ENCODE measurements around the gene XYLB. TPM values are rescaled to one million over a fixed set of nuclear protein-coding genes. Genes with fewer than 3 reads are reported as not detected.

The XYLB gene
- polyA plus RNA-seq, 1 of the 3 experiments (the other 2 are of a cell fraction) = 2.7 TPM

DNA sequence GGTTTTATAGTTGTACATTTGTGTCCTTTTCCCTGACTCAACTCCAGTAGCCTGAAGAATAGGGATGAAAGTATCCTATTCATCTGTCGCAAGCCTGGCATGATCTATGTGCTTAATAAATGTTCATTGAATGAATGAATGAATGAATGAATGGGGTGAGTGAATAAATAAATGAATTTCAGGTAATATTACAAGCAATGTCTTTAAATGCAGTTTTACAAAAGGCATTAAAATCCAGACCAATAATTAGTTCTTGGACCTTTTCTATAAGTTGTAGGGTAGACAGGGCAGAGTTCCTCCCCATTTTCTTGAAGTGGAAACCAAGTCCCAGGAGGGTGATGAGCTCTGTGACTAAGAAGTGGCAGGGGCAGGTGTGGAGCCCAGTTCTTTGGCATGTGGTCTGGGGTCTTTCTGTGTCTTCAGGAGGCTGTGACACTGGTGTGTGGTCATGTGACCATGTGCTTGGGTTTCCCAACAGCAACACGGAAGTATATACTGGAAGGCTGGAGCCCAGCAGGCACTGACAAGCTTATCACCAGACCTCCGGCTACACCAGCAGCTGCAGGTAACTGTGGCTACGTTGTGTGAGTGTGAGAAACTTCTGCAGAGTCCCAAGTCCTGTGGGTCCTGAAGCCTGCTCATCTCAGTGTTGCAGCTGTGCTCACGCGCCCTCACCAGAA is 18.3 kb downstream of the XYLB start:
- Histone ChIP-seq H3K27me3 (ENCODE audit: insufficient read depth) (no peaks in the 10 kb centered on the region), H3K36me3 (replicated peaks in 1 of 2; ENCODE audit: control insufficient read depth in 1 of 2, insufficient read depth in 2 of 2, low read length in 1 of 2) (peaks cover 0 to 6% of the 10 kb centered on the region in 2 experiments), H3K4me3 (ENCODE audit: low read depth in 2 of 2, low read length in 1 of 2) (no peak overlapping the region), H3K79me2 (ENCODE audit: insufficient read depth) (no peaks in the 10 kb centered on the region), H3K9me3 (no peaks in the 10 kb centered on the region), H3F3A (replicated peaks; ENCODE audit: insufficient read depth) (no peaks in the 10 kb centered on the region), H3K4me1 (ENCODE audit: control insufficient read depth in 1 of 2, insufficient read depth in 2 of 2, low read depth in 1 of 2, low read length in 1 of 2) (no peaks in the 10 kb centered on the region), H3K27ac (ENCODE audit: low read depth in 2 of 2, low read length in 1 of 2) (no peak overlapping the region), H3K9ac (no peak overlapping the region), H4K20me1 (ENCODE audit: insufficient read depth) (no peaks in the 10 kb centered on the region), H2AFZ (ENCODE audit: low read depth) (no peak overlapping the region), H3K4me2 (no peak overlapping the region), H3K9me2 (no peaks in the 10 kb centered on the region)
- DNase-seq = no peak
- 93% methylated on average over 5 of the region's 6 CpGs for WGBS (ENCODE audit: low lambda C conversion rate)
- CTCF ChIA-PET = interaction anchor here (0.7 kb wide), 1 partner anchor 10 kb away, joined by 3 read pairs; no protein-coding TSS in a partner anchor
- TF ChIP-seq, protein P1, sequence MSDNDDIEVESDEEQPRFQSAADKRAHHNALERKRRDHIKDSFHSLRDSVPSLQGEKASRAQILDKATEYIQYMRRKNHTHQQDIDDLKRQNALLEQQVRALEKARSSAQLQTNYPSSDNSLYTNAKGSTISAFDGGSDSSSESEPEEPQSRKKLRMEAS (IDR thresholded peaks at IDR 0.05; ENCODE audit: low read depth) = no peak
- TF ChIP-seq RAD21 (IDR thresholded peaks at IDR 0.05; ENCODE audit: low read length) (no peak), POLR2AphosphoS5 (IDR thresholded peaks at IDR 0.05; ENCODE audit: low read depth, low read length) (no peak), JUND (IDR thresholded peaks at IDR 0.05) (no peak), FOXM1 (IDR thresholded peaks at IDR 0.05; ENCODE audit: low read depth) (no peak), EZH2phosphoT487 (IDR thresholded peaks at IDR 0.05; ENCODE audit: borderline replicate concordance, low read depth) (no peak), GABPA (IDR thresholded peaks at IDR 0.05; ENCODE audit: low read depth) (no peak), MXI1 (IDR thresholded peaks at IDR 0.05; ENCODE audit: low read depth, low read length) (no peak), FOSL2 (IDR thresholded peaks at IDR 0.05; ENCODE audit: borderline replicate concordance, low read depth) (no peak), MEF2A (IDR thresholded peaks at IDR 0.05; ENCODE audit: borderline replicate concordance, low read depth) (no peak), FOXJ3 (CRISPR knock-in tag; IDR thresholded peaks at IDR 0.05) (no peak), TAF1 (IDR thresholded peaks at IDR 0.05; ENCODE audit: borderline replicate concordance, low read depth, low read length) (no peak)
- TF ChIP-seq, protein P2, sequence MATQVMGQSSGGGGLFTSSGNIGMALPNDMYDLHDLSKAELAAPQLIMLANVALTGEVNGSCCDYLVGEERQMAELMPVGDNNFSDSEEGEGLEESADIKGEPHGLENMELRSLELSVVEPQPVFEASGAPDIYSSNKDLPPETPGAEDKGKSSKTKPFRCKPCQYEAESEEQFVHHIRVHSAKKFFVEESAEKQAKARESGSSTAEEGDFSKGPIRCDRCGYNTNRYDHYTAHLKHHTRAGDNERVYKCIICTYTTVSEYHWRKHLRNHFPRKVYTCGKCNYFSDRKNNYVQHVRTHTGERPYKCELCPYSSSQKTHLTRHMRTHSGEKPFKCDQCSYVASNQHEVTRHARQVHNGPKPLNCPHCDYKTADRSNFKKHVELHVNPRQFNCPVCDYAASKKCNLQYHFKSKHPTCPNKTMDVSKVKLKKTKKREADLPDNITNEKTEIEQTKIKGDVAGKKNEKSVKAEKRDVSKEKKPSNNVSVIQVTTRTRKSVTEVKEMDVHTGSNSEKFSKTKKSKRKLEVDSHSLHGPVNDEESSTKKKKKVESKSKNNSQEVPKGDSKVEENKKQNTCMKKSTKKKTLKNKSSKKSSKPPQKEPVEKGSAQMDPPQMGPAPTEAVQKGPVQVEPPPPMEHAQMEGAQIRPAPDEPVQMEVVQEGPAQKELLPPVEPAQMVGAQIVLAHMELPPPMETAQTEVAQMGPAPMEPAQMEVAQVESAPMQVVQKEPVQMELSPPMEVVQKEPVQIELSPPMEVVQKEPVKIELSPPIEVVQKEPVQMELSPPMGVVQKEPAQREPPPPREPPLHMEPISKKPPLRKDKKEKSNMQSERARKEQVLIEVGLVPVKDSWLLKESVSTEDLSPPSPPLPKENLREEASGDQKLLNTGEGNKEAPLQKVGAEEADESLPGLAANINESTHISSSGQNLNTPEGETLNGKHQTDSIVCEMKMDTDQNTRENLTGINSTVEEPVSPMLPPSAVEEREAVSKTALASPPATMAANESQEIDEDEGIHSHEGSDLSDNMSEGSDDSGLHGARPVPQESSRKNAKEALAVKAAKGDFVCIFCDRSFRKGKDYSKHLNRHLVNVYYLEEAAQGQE (IDR thresholded peaks at IDR 0.05; ENCODE audit: low read depth, low read length) = no peak
- TF ChIP-seq, protein P3, sequence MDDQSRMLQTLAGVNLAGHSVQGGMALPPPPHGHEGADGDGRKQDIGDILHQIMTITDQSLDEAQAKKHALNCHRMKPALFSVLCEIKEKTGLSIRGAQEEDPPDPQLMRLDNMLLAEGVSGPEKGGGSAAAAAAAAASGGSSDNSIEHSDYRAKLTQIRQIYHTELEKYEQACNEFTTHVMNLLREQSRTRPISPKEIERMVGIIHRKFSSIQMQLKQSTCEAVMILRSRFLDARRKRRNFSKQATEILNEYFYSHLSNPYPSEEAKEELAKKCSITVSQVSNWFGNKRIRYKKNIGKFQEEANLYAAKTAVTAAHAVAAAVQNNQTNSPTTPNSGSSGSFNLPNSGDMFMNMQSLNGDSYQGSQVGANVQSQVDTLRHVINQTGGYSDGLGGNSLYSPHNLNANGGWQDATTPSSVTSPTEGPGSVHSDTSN (IDR thresholded peaks at IDR 0.05) = no peak
- POLR2A ChIA-PET = no interaction called here
